Measurements from ENCODE around the gene TMEM151A.
A peak's percentile ranks its signal among the peaks of the same experiment; 100 is the strongest.
"Not testable (repeated sequence)": the region's sequence is repeated elsewhere in the genome, so short reads cannot be mapped to it uniquely, and the experiment has no call there.

The TMEM151A gene

GRCh38 chr11:66251809-66252208 is 39.9 kb upstream of the TMEM151A start:
- Histone ChIP-seq H3K27me3 (replicated peaks; ENCODE audit: insufficient read depth, low read length) (no peaks in the 10 kb centered on the region), H4K20me1 (ENCODE audit: insufficient read depth, low read length) (no peaks in the 10 kb centered on the region), H3K9me2 (replicated peaks; ENCODE audit: insufficient read depth, low read length) (no peaks in the 10 kb centered on the region), H3K4me3 (ENCODE audit: low read length) (no peak overlapping the region), H3K36me3 (replicated peaks; ENCODE audit: insufficient read depth, low read length) (no peaks in the 10 kb centered on the region), H3K4me2 (ENCODE audit: low read depth, low read length) (no peak overlapping the region), H3K9ac (ENCODE audit: low read length) (no peak overlapping the region), H3K27ac (ENCODE audit: low read length) (no peak overlapping the region), H2AFZ (ENCODE audit: low read length) (no peak overlapping the region), H3K4me1 (ENCODE audit: low read length) (no peaks in the 10 kb centered on the region), H3K79me2 (ENCODE audit: low read length) (no peaks in the 10 kb centered on the region), H3F3A (ENCODE audit: insufficient read depth, low read length) (no peaks in the 10 kb centered on the region), H3K9me3 (replicated peaks; ENCODE audit: insufficient read depth, low read length) (no peaks in the 10 kb centered on the region)
- no peak for DNase-seq
- TF ChIP-seq CTCF (IDR thresholded peaks at IDR 0.05; ENCODE audit: low read length) (no peak), EZH2 (optimal IDR thresholded peaks at IDR 0.05; ENCODE audit: low read depth, low read length) (no peak), EZH2phosphoT487 (IDR thresholded peaks at IDR 0.05; ENCODE audit: low read length) (no peak)

- DNase-seq; H3K36me3 ChIP-seq (replicated peaks; ENCODE audit: insufficient read depth, low read length); H3K9me3 ChIP-seq (replicated peaks; ENCODE audit: insufficient read depth, low read length); H3K4me3 ChIP-seq (ENCODE audit: low read length); H4K20me1 ChIP-seq (ENCODE audit: insufficient read depth, low read length); H3K27ac ChIP-seq (ENCODE audit: low read length); H3K9me2 ChIP-seq (replicated peaks; ENCODE audit: insufficient read depth, low read length); H3F3A ChIP-seq (ENCODE audit: insufficient read depth, low read length); H2AFZ ChIP-seq (ENCODE audit: low read length); H3K4me1 ChIP-seq (ENCODE audit: low read length); H3K79me2 ChIP-seq (ENCODE audit: low read length); H3K4me2 ChIP-seq (ENCODE audit: low read depth, low read length); H3K27me3 ChIP-seq (replicated peaks; ENCODE audit: insufficient read depth, low read length); H3K9ac ChIP-seq (ENCODE audit: low read length): not testable (repeated sequence)
Measured at GRCh38 chr11:66253081-66253480, 38.6 kb upstream of the TMEM151A start.

- no peaks in the 10 kb centered on the region for H3K36me3 ChIP-seq (replicated peaks; ENCODE audit: insufficient read depth, low read length)
- peak overlapping the region; percentile 97 for H3K4me3 ChIP-seq (ENCODE audit: low read length)
- H3K79me2 ChIP-seq (ENCODE audit: low read length): peaks cover 28% of the 10 kb centered on the region
- TF ChIP-seq EZH2 (optimal IDR thresholded peaks at IDR 0.05; ENCODE audit: low read depth, low read length) (no peak), EZH2phosphoT487 (IDR thresholded peaks at IDR 0.05; ENCODE audit: low read length) (no peak), CTCF (IDR thresholded peaks at IDR 0.05; ENCODE audit: low read length) (no peak)
- no peaks in the 10 kb centered on the region for H3K9me3 ChIP-seq (replicated peaks; ENCODE audit: insufficient read depth, low read length)
- DNase-seq: no peak
- H3K27ac ChIP-seq (ENCODE audit: low read length): peak overlapping the region; percentile 9; the same call in 1 of the 2 replicates
- peak overlapping the region; percentile 97 for H3K4me2 ChIP-seq (ENCODE audit: low read depth, low read length)
- peaks cover 8% of the 10 kb centered on the region for H3K4me1 ChIP-seq (ENCODE audit: low read length)
- peaks cover 4% of the 10 kb centered on the region; the same call in 1 of the 2 replicates for H3F3A ChIP-seq (ENCODE audit: insufficient read depth, low read length)
- no peaks in the 10 kb centered on the region for H4K20me1 ChIP-seq (ENCODE audit: insufficient read depth, low read length)
- H3K9ac ChIP-seq (ENCODE audit: low read length): peak overlapping the region; percentile 80
- no peaks in the 10 kb centered on the region for H3K27me3 ChIP-seq (replicated peaks; ENCODE audit: insufficient read depth, low read length)
- peak overlapping the region; percentile 93; the same call in 1 of the 2 replicates for H2AFZ ChIP-seq (ENCODE audit: low read length)
- no peaks in the 10 kb centered on the region for H3K9me2 ChIP-seq (replicated peaks; ENCODE audit: insufficient read depth, low read length)
Measured at GRCh38 chr11:66258473-66258893, 33.2 kb upstream of the TMEM151A start.

GRCh38 chr11:66259225-66259624 is 32.5 kb upstream of the TMEM151A start:
- Histone ChIP-seq H3K4me2 (ENCODE audit: low read depth, low read length) (peak overlapping the region; percentile 97; the same call in 1 of the 2 replicates), H3K36me3 (replicated peaks; ENCODE audit: insufficient read depth, low read length) (no peaks in the 10 kb centered on the region)

More at GRCh38 chr11:66259225-66259624, 32.5 kb upstream of the TMEM151A start:
- Histone ChIP-seq H3K9me2 (replicated peaks; ENCODE audit: insufficient read depth, low read length) (no peaks in the 10 kb centered on the region), H3K9me3 (replicated peaks; ENCODE audit: insufficient read depth, low read length) (no peaks in the 10 kb centered on the region), H3F3A (ENCODE audit: insufficient read depth, low read length) (peaks cover 4% of the 10 kb centered on the region; the same call in 1 of the 2 replicates), H3K27ac (ENCODE audit: low read length) (no peak overlapping the region), H4K20me1 (ENCODE audit: insufficient read depth, low read length) (no peaks in the 10 kb centered on the region), H2AFZ (ENCODE audit: low read length) (no peak overlapping the region), H3K79me2 (ENCODE audit: low read length) (peaks cover 28% of the 10 kb centered on the region), H3K4me3 (ENCODE audit: low read length) (no peak overlapping the region), H3K27me3 (replicated peaks; ENCODE audit: insufficient read depth, low read length) (no peaks in the 10 kb centered on the region), H3K9ac (ENCODE audit: low read length) (no peak overlapping the region; the same call in 1 of the 2 replicates), H3K4me1 (ENCODE audit: low read length) (peaks cover 8% of the 10 kb centered on the region)
- no peak for DNase-seq
- TF ChIP-seq EZH2 (optimal IDR thresholded peaks at IDR 0.05; ENCODE audit: low read depth, low read length) (no peak), EZH2phosphoT487 (IDR thresholded peaks at IDR 0.05; ENCODE audit: low read length) (no peak), CTCF (IDR thresholded peaks at IDR 0.05; ENCODE audit: low read length) (no peak)
